HPDE6-E6E7 (cell line): Measurements from ENCODE around the gene MAPK4.
"Not testable (repeated sequence)": the region's sequence is repeated elsewhere in the genome, so short reads cannot be mapped to it uniquely, and the experiment has no call there.

Experiments used
- DNase-seq: peaks from one replicate; pipeline ENCODE4 v3.0.0; 2011; ENCODE audit warnings: missing footprints; ENCODE audit errors: extremely low spot score

The MAPK4 gene

GRCh38 chr18:50573679-50574078 is 13.8 kb downstream of the MAPK4 start:
- DNase-seq, result no peak

- no peak for DNase-seq
Measured at GRCh38 chr18:50578030-50578429, 18.1 kb downstream of the MAPK4 start.

DNA sequence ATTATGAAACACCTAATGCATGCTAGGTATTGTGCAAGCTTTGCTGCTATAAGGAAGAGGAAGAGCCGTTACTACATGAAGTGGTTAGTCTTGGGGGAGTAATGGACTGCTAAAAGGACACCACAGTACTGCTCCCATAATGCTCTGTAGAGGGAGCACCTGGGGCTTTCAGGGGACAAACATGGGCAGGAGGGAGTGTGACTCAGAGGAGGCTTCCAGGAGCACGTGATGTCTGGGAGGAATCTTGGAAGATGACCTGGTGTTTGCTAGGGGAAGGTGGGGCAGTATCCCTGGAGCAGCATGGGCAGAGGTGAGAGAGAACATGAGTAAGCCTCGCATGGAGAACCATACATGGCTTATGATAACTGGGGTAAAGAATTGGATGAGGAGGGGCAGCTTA is 18.8 kb downstream of the MAPK4 start:
- DNase-seq, result peak; percentile 33

DNA sequence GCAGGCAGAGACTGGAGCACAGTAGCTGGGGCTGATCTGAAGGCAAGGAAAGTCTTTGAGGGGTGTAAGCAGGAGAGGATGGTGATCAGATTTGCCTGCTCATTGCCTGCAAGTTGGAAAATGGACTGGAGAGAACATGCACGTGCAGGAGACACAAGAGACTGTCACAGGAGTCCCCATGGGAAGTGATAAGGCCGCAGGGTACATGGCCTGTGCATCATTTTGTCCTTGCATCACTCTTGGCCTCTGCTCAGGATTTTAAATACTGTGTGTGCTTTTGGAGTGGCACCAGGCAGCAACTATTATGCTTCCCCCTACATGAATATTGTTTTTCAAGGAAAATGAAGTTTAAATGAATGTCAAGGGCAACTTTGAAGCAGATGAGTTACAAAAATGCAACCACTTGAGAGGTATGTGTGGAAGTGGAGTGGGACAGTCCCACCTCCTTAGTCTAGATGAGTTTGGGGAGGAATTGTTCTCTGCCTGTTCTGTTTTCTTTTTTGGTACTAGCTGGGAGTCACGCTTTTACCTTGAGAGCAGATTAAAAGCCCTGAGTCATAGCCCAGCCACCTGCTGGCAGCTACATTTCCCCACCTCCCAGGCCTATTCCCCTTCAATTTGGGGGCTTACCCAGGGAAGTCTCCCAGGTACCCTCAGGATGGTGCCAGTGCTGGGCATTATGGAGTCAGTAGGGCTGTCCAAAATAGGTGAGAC is 19.3 kb downstream of the MAPK4 start:
- DNase-seq, result no peak

DNA sequence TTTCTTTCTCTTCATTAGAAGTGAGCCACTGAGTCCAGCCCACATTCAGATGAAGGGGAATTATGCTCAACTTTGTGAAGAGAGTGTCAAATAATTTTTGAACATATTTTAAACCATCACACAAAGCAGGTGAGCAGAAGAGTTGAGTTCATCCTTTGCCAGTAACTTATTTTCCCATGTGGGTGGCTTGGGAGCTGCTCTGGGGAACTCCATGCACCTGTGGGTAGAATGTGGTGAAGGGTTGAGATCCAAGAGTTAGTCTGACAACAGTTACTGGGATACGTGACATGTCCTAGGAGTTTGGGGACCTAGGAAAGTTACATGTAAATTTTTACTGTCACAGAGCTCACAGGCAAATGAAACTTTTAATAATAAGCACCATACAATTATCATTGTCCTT is 21.6 kb downstream of the MAPK4 start:
- DNase-seq, result no peak

- DNase-seq, result no peak
Measured at GRCh38 chr18:50582500-50582899, 22.6 kb downstream of the MAPK4 start.

GRCh38 chr18:50586710-50587109 is 26.8 kb downstream of the MAPK4 start:
- no peak for DNase-seq

GRCh38 chr18:50590593-50590992 is 30.7 kb downstream of the MAPK4 start:
- no peak for DNase-seq

GRCh38 chr18:50594012-50594411 is 34.1 kb downstream of the MAPK4 start:
- no peak for DNase-seq

DNA sequence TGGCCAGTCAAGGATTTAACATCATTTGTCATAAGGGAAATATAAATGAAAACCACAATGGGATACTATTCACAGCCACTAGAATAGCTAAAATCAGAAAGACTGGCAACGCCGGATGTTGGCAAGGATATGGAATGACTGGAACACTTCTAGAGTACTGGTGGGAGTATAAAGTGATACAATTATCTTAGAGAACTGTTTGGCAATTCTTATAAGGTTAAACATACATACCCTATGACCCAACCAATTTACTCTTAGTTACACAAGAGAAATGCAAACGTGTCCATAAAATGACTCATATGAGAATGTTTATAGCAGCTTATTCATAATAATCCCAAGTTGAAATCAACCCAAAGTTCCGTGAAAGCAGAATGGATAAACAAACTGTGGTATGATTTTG is 35.1 kb downstream of the MAPK4 start:
- no peak for DNase-seq

GRCh38 chr18:50602466-50602865 is 42.6 kb downstream of the MAPK4 start:
- no peak for DNase-seq

DNA sequence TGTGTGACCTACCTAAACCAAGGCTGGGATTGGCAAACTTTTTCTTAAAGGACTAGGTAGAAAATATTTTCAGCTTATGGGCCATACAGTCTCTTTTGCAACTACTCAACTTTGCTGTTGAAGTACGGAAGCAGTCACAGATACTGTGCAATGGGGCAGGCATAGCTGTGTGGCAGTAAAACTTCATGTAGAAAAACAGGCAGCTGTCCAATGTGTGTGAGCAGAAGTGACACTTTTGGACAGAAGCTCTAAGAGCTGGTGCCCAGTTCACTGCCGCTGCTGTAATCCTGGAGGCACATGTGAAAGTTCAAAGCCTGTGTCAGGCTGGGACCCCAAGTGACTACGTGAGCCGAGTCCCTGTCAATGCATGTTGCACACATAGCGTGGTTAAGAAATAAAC is 46.7 kb downstream of the MAPK4 start:
- DNase-seq, result no peak

DNA sequence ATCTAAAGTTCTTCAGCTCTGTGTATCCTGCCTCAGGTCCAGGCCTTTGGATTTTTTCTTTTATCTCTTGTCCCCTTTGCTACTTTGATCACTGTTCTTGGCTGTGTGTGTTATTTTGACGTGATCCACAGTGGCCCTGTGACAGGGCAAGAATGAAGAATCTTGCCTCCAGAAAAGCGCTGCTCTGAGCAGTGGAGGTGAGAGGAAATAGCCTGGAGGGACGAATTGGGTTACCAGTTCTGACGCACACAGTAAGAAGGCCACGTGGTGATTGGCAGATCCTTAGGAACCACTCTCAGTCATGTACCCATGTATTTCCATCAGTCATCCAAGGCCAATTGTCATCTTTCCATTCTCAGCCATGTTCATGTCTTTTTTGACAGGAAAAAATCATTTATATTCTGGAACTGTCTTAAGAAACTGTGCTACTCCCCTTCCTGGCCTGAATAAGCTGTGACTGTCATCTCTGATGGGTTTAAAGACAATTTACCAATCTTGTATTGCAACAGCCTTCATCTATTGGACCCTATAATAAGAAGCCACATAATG is 47.6 kb downstream of the MAPK4 start:
- no peak for DNase-seq

GRCh38 chr18:50609171-50609570 is 49.3 kb downstream of the MAPK4 start:
- DNase-seq, result not testable (repeated sequence)

- DNase-seq, result no peak
Measured at GRCh38 chr18:50610349-50610748, 50.5 kb downstream of the MAPK4 start.

- DNase-seq, result no peak
Measured at GRCh38 chr18:50611529-50611941, 51.6 kb downstream of the MAPK4 start.

DNA sequence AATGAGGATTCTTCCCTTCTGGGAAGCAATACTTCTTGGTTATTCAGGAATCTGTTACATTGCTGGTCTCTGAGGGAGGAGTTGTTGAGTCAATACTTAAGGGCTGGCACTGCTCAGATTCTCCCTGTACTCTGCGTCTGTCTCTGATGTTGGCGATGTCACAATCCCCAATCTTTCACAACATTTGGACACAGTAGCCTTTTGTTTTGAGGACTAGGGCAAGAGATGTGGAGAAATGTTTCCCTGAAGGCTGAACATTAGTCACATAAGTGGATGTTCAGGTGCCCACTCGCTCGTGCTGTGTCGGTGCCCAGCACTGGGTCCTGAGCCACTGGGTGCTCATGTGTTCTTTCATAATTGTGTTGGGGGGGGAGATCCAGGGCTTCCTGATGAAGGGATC is 55.0 kb downstream of the MAPK4 start:
- DNase-seq, result peak; percentile 9

- no peak for DNase-seq
Measured at GRCh38 chr18:50616484-50617048, 56.7 kb downstream of the MAPK4 start.

DNA sequence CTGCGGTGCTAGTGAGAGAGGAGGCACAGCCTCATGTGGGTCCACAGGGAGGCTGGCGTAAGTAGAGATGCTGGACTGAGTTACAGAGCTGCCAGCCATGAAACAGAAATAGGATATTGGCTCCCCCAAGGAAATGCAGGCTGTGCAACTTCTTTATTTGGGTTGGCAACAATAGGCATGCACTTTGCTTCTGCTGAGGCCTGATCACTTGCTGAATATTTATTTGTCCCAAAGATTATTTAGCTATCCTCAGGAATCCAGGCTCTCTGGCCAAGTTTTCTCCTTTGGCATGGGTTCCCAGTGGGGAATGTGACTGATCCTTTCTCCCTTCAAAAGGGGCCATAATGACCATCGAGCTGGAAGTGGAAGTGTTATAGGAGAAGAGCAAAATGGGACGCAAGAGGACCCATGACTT is 60.0 kb downstream of the MAPK4 start:
- DNase-seq, result no peak

DNA sequence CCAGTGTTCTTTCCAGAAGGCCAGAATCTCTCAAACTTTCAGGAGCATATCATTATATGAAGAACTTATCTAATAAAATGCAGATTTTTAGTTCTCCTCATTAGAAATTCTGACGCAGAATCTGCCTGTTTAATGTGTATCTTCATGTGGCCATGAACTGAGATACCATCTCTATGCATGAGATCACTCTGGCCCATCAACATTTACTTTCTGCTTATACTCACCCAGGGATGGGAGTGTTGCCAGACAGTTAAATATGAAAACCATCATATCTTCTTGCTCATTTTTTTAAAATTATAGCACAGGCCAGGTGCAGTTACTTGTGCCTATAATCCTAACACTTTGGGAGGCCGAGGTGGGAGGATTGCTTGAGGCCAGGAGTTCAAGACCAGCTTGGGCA is 60.4 kb downstream of the MAPK4 start:
- DNase-seq, result no peak

DNA sequence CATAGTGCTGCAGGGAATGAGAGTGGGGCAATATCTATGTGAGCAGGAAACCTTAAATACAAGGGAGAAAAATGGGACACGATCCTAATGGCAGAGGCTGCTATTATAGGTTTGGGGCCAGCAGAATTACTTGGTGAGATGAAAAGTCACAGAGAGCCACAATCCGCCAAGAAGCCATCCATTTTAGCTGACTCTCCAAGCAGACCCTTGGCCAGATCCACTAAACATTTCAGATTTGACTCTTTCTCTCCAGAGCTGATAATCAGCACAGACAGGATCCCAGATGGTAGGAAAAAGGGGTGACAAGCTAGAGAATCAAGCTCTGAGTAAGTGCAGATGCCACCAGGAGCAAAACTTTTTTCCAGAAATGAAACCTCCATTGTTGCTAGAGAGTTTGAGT is 61.5 kb downstream of the MAPK4 start:
- no peak for DNase-seq

DNA sequence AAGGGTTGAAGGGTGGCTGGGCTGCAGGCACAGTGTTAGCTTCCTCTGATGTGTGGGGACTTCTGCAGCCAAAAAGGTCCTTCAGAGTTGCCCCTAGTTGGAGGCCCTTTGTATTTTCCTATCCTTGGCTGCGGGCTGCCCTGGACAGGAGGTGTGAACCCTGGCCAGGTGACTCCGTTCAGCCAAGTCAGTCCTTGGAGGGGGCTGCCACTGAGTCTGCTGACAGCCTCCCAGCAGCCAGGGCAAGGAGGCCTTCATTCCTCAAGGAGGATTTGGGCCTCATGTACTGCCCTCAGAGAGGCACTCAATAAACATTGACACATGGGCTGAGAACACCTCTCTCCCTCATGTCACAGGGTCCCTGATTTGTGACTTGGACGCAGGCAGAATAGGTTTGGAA is 62.4 kb downstream of the MAPK4 start:
- DNase-seq, result no peak

GRCh38 chr18:50622865-50623393 is 63.0 kb downstream of the MAPK4 start:
- no peak for DNase-seq
